GM10248 (cell line): ENCODE measurements around the gene MGARP.
"Not testable (repeated sequence)": the region's sequence is repeated elsewhere in the genome, so short reads cannot be mapped to it uniquely, and the experiment has no call there.

Source experiments
- CTCF ChIA-PET: fragments of 300-600 bp; sonication (Branson Sonifier 250); formaldehyde crosslinking; extraction: SDS; loops from one replicate; lab custom pipeline; 2021; ENCODE audit warnings: antibody characterized with exemption; lab: Yijun Ruan, JAX
- POLR2A ChIA-PET: fragments of 350-650 bp; sonication (Branson Sonifier 250); formaldehyde crosslinking; extraction: SDS; loops from one replicate; lab custom pipeline; 2020; ENCODE audit warnings: antibody characterized with exemption; lab: Yijun Ruan, JAX
- DNase-seq: peaks from one replicate; pipeline ENCODE4 v3.0.0; 2012; ENCODE audit errors: extremely low spot score
- TF ChIP-seq, protein P1 (sequence below): IDR thresholded peaks from 2 replicates; pipeline ENCODE4 v1.5.1; 2012; ENCODE audit warnings: mild to moderate bottlenecking, low read depth; ENCODE audit errors: extremely low read depth, missing control alignments, control extremely low read depth

MGARP gene

DNA sequence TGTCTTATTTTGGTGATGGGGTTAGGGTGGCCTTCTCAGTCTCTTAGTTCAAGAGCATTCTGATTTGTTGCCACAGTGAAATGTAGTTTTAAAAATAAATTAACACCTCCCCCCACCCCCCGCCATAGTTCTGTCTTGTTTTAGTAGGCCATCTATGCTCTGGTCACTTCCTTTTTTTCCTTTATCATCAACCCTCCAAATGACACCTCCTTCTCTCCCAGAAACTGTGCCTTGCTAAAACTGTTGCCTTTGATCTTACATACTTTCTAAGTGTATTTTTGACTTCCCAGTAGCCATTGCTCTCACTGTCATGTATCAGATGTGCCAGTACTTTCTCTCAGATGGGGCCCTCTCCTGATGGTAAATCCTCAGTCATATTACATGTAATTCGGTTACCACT, 36.7 kb upstream of the MGARP start:
- ChIA-PET CTCF (interaction anchor here (0.9 kb wide), 1 partner anchor 9 kb away, joined by 3 read pairs; no protein-coding TSS in a partner anchor), POLR2A (no interaction called here)
- no peak for DNase-seq

DNA sequence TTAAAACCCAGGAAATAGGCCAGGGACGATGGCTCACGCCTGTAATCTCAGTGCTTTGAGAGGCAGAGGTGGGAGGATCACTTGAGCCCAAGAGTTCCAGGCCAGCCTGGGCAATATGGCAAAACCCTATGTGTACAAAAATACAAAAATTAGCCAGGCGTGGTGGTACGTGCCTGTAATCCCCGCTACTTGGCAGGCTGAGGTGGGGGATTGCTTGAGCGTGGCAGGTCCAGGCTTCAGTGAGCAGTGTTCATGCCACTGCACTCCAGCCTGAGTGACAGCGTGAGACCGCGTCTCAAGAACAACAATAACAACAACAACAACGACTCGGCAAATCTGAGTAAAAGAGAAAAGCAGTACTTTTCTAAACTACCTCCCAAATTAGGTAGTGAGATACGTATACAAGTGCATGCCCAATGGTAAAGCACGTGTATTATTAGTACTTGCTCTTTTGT, 35.2 kb upstream of the MGARP start:
- TF ChIP-seq, protein P1, sequence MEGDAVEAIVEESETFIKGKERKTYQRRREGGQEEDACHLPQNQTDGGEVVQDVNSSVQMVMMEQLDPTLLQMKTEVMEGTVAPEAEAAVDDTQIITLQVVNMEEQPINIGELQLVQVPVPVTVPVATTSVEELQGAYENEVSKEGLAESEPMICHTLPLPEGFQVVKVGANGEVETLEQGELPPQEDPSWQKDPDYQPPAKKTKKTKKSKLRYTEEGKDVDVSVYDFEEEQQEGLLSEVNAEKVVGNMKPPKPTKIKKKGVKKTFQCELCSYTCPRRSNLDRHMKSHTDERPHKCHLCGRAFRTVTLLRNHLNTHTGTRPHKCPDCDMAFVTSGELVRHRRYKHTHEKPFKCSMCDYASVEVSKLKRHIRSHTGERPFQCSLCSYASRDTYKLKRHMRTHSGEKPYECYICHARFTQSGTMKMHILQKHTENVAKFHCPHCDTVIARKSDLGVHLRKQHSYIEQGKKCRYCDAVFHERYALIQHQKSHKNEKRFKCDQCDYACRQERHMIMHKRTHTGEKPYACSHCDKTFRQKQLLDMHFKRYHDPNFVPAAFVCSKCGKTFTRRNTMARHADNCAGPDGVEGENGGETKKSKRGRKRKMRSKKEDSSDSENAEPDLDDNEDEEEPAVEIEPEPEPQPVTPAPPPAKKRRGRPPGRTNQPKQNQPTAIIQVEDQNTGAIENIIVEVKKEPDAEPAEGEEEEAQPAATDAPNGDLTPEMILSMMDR, result no peak
- ChIA-PET CTCF (interaction anchor here (0.9 to 2.3 kb wide), 5 partner anchors 12 to 285 kb away, joined by 3 to 9 read pairs (median 5); partner anchors contain the start of genes NAA15 and NDUFC1), POLR2A (no interaction called here)
- peak; percentile 39 for DNase-seq

More for the DNA sequence above, 36.7 kb upstream of the MGARP start:
- TF ChIP-seq, protein P1, result no peak

DNA sequence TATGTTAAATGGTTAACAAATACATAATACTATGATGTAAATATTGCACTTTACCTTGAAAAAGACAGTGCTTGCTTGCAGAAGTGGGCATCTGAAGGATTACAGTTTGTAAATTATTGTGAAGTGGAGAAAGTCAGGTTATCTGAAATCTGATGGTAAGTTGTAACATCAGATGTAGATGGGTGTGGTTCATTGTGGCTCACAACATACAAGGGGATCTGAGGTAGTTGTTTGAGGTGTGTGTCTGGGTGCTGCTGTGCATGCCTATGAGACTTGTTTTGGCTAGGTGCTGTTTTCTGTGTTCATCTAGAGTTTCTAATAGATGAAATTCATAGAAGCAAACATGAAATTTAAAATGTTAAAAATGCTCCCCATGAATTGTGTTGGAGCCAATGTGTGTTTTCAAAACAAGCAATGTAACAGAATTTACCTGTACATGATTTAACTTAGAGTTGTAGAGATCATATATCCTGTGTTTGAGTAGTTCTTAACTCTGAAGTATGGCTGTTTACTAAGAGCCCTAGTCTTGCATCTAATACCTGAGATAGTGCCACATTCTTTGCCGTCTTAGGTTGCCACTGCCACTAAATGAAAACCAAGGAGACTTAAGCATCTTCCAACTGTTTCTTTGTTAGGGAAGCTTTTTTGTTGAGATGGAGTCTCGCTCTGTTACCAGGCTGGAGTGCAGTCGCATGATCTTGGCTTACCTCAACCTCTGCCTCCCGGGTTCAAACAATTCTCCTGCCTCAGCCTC, 34.2 kb upstream of the MGARP start:
- CTCF ChIA-PET, result interaction anchor here (0.9 to 2.3 kb wide), 4 partner anchors 12 to 21 kb away, joined by 3 to 9 read pairs (median 5); partner anchors contain the start of genes NAA15 and NDUFC1
- no peak for DNase-seq
- POLR2A ChIA-PET, result interaction anchor here (0.5 kb wide), 1 partner anchor 9 kb away, joined by 3 read pairs; no protein-coding TSS in a partner anchor
- TF ChIP-seq, protein P1, result no peak

DNA sequence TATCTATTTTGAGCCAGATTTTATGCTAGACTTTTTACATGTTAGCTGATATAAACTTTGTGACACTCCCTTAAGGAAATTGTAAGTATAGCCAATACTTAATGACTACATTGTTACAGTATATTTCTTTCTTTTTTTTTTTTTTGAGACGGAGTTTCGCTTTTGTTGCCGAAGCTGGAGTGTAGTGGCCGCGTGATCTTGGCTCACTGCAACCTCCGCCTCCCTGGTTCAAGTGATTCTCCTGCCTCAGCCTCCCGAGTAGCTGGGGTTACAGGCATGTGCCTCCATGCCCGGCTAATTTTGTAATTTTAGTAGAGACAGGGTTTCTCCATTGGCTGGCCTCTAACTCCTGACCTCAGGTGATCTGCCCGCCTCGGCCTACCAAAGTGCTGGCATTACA, 33.4 kb upstream of the MGARP start:
- POLR2A ChIA-PET, DNase-seq: not testable (repeated sequence)
- CTCF ChIA-PET, result interaction anchor here (2.3 kb wide), 1 partner anchor 17 kb away, joined by 11 read pairs; no protein-coding TSS in a partner anchor

DNA sequence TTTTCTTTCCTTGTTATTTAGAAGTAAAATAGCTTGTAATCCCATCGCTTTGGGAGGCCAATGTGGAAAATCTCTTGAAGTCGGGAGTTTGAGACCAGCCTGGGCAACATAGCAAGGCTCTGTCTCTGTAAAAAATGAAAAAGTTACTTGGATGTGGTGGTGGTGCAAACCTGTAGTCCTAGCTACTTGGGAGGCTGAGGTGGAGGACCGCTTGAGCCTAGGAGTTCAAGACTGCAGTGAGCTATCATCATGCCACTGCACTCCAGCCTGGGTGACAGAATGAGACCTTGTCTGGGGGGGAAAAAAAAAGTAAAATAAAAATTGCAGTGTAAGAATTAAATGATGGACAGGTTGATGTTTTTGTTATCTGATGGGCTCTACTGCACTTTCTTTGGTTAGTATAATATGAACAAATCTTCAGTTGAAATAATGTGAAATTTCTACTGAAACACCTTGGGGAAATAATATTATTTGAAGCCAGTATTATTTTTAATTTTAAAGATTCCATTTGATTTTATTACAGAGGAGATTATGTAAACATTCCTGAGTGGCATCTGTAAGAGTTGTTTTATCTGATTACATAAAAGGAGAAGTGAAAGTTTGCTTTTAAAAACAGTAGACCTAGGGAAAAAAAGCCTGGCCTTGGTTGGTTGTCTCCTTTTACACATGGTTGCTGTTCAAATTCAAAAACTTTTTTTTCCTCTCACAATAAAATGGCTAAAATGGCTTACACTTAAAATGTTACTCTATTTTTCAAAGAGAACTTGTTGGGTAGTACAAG, 32.7 kb upstream of the MGARP start:
- ChIA-PET POLR2A (no interaction called here), CTCF (interaction anchor here (1.0 to 2.7 kb wide), 5 partner anchors 10 to 93 kb away, joined by 3 to 17 read pairs (median 8); partner anchors contain the start of genes NAA15 and NDUFC1)
- TF ChIP-seq, protein P1, result no peak
- DNase-seq, result no peak

DNA sequence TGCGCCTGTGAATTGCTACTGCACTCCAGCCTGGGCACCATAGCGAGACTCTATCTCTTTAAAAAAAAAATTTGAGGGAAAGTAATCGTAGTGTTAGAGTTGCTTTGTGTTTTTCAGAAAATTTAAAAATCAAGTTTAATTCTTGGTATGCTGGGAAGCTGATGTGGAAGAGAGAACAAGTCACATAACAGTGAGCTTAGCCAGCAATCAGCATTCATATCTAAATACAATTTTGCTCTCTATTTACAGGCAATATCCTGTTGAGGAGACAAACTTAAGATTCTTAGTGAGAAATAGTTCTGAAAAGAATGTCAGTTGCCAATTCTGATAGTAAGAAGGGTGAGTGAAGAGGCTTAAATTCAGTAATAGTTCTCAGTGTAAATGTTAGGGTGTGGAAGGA, 31.9 kb upstream of the MGARP start:
- POLR2A ChIA-PET, result no interaction called here
- DNase-seq, result no peak
- TF ChIP-seq, protein P1, result no peak
- CTCF ChIA-PET, result interaction anchor here (1.0 to 2.7 kb wide), 5 partner anchors 10 to 92 kb away, joined by 3 to 17 read pairs (median 8); partner anchors contain the start of genes NAA15 and NDUFC1
